ENCODE results near the gene C20orf96. TPM values are rescaled to one million over a fixed set of nuclear protein-coding genes. Genes with fewer than 3 reads are reported as not detected.

C20orf96 gene
- polyA plus RNA-seq, 3 donors = 0.28 to 9.3 (median 0.88) TPM

DNA sequence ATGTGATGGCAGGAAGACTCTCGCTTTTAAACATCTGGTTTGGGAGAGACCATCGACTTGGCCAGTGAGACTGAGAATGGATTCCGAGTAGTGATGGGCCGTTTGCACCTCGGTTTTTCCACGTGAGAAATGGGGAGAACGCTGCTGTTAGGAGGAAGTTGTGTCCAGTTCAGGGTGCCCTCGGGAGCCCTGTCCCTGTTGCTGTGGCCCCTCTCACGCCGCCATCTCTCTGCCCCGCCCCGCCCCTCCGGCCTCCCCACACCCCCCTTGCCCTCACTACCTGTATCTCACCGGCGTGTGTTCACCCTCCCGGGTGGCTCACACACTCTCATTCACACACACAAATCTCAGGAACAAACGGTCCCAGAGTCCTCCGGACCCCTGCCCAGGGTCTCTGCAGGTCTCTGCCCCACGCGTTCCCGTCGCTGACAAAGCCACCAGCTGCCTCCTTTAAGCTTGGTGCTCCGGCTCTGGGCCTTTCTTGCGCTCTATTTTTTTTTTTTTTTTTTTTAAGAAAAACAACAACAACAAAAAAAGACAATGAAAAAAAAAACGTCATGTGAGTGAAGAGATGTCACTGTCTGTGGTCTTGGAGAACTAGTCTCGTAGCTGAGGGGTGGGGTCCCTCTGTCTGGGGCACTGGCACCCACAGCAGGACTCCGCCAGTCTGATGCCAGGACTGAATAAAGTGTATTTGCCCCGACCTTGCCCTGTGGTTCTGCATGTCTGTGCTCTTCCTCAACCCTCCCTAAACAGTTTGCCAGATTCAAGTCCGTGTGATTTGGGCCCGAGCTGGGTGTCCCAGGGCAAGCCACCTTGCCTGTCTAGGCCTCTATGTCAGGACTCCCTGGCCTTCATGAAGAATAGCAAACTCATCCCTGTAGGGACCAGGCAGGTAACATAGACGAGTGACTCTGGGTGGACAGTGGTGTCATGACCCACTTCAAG is 37.8 kb upstream of the C20orf96 start:
- TF ChIP-seq, protein P1, sequence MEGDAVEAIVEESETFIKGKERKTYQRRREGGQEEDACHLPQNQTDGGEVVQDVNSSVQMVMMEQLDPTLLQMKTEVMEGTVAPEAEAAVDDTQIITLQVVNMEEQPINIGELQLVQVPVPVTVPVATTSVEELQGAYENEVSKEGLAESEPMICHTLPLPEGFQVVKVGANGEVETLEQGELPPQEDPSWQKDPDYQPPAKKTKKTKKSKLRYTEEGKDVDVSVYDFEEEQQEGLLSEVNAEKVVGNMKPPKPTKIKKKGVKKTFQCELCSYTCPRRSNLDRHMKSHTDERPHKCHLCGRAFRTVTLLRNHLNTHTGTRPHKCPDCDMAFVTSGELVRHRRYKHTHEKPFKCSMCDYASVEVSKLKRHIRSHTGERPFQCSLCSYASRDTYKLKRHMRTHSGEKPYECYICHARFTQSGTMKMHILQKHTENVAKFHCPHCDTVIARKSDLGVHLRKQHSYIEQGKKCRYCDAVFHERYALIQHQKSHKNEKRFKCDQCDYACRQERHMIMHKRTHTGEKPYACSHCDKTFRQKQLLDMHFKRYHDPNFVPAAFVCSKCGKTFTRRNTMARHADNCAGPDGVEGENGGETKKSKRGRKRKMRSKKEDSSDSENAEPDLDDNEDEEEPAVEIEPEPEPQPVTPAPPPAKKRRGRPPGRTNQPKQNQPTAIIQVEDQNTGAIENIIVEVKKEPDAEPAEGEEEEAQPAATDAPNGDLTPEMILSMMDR (IDR thresholded peaks at IDR 0.05) = no peak
- Histone ChIP-seq H3K9ac (ENCODE audit: insufficient read depth, low read length, poor library complexity, severe bottlenecking) (no peak overlapping the region), H2AFZ (ENCODE audit: insufficient read depth, low read depth, low read length, poor library complexity, severe bottlenecking) (no peak overlapping the region), H3K4me3 (replicated peaks in 1 of 3; ENCODE audit: low read depth in 2 of 3, low read length in 3 of 3) (no peak overlapping the region), H3K27ac (ENCODE audit: low read depth in 1 of 2, low read length in 2 of 2) (no peak overlapping the region), H3K9me3 (replicated peaks in 1 of 2; ENCODE audit: control insufficient read depth in 1 of 2, insufficient read depth in 1 of 2, low read length in 2 of 2) (no peaks in the 10 kb centered on the region), H3K4me2 (replicated peaks; ENCODE audit: extremely low read depth, low read length, poor library complexity, severe bottlenecking) (no peak overlapping the region), H4K20me1 (ENCODE audit: insufficient read depth, low read length) (no peaks in the 10 kb centered on the region), H3K36me3 (replicated peaks in 1 of 2; ENCODE audit: control insufficient read depth in 1 of 2, insufficient read depth in 2 of 2, low read length in 2 of 2) (no peaks in the 10 kb centered on the region), H3K4me1 (ENCODE audit: control insufficient read depth in 1 of 2, insufficient read depth in 2 of 2, low read length in 2 of 2) (peaks cover 41 to 49% of the 10 kb centered on the region in 2 donors), H3K27me3 (ENCODE audit: control insufficient read depth in 2 of 2, insufficient read depth in 2 of 2, low read length in 2 of 2) (peaks cover 4 to 13% of the 10 kb centered on the region in 2 donors), H3K79me2 (ENCODE audit: insufficient read depth, low read length) (no peaks in the 10 kb centered on the region)
- WGBS (ENCODE audit: insufficient coverage) = 60% methylated on average over 12 of the region's 31 CpGs
- Mint-ChIP-seq H3K4me3 (peak overlapping the region; percentile 11 to 84), H3K9me3 (peaks cover 0 to 6% (median 0%) of the 10 kb centered on the region in 7 donors), H3K4me1 (peaks cover 47% of the 10 kb centered on the region), H3K27me3 (ENCODE audit: low read depth in 3 of 3) (peaks cover 7 to 25% (median 18%) of the 10 kb centered on the region in 3 donors), H3K36me3 (no peaks in the 10 kb centered on the region), H3K27ac (peak overlapping the region in 1 of 7 donors; percentile 39)
- DNase-seq = no peak
- intact Hi-C loops (cut with micrococcal nuclease) = no loop called here

DNA sequence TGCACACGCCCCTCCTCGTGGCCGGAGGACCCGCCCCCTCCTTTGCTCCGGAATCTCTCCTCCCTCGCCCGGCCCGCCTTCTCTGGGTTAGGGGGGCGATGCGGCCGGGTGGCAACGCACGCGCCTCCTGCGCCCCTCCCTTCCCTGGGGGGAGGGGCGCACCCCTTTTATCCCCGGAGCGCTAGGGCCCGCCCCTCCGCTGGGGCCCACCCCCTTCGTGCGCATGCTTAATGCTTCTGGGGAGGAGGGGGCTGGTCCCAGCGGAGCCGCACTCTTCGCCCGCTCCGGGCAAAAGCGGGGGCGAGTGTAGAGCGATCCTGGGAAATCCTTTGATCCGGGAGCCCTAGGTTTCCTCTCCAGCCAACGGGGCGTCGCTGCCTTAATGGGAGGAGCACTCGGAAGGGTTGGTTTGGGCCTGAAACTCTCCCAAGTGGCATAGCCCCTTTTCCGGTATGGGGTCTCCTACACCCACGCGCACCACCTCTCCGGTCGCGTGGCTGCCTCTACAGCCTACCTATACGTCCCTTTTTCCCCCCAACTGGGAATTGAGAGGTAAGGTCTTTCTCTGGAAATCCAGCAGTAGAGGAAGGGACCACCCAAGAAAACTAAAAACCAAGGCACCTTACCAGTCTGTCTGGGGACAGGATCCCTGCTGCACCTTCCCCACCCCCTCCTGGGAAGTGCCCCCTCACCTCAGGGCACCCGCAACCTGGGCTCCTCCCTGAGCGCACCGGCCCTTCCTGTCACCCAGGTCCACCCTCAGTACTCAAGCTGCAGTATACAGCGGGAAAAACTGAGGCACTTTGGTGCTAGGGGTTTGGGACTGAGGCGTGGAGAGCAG is 36.9 kb upstream of the C20orf96 start:
- H3K27ac ChIP-seq (ENCODE audit: low read depth in 1 of 2, low read length in 2 of 2) = no peak overlapping the region

More for the DNA sequence above, 36.9 kb upstream of the C20orf96 start:
- Histone ChIP-seq H3K9ac (ENCODE audit: insufficient read depth, low read length, poor library complexity, severe bottlenecking) (peak overlapping the region; percentile 15), H3K4me3 (replicated peaks in 1 of 3; ENCODE audit: low read depth in 2 of 3, low read length in 3 of 3) (peak overlapping the region; percentile 21 to 90 (median 55)), H3K79me2 (ENCODE audit: insufficient read depth, low read length) (no peaks in the 10 kb centered on the region), H3K9me3 (replicated peaks in 1 of 2; ENCODE audit: control insufficient read depth in 1 of 2, insufficient read depth in 1 of 2, low read length in 2 of 2) (no peaks in the 10 kb centered on the region), H3K4me1 (ENCODE audit: control insufficient read depth in 1 of 2, insufficient read depth in 2 of 2, low read length in 2 of 2) (peaks cover 41 to 49% of the 10 kb centered on the region in 2 donors), H3K36me3 (replicated peaks in 1 of 2; ENCODE audit: control insufficient read depth in 1 of 2, insufficient read depth in 2 of 2, low read length in 2 of 2) (no peaks in the 10 kb centered on the region), H2AFZ (ENCODE audit: insufficient read depth, low read depth, low read length, poor library complexity, severe bottlenecking) (peak overlapping the region; percentile 70), H4K20me1 (ENCODE audit: insufficient read depth, low read length) (no peaks in the 10 kb centered on the region), H3K4me2 (replicated peaks; ENCODE audit: extremely low read depth, low read length, poor library complexity, severe bottlenecking) (peak overlapping the region; percentile 100), H3K27me3 (ENCODE audit: control insufficient read depth in 2 of 2, insufficient read depth in 2 of 2, low read length in 2 of 2) (peaks cover 4 to 13% of the 10 kb centered on the region in 2 donors)
- intact Hi-C loops (cut with micrococcal nuclease) = no loop called here
- Mint-ChIP-seq H3K4me3 (peak overlapping the region; percentile 60 to 84), H3K4me1 (peaks cover 44% of the 10 kb centered on the region), H3K36me3 (no peaks in the 10 kb centered on the region), H3K27ac (peak overlapping the region in 1 of 7 donors; percentile 9), H3K9me3 (peaks cover 0 to 6% (median 0%) of the 10 kb centered on the region in 7 donors), H3K27me3 (ENCODE audit: low read depth in 3 of 3) (peaks cover 7 to 25% (median 18%) of the 10 kb centered on the region in 3 donors)
- DNase-seq = no peak
- 13% methylated on average over 12 of the region's 47 CpGs for WGBS (ENCODE audit: insufficient coverage)
- TF ChIP-seq, protein P1 (IDR thresholded peaks at IDR 0.05) = no peak
